Esophagus squamous epithelium (tissue), 5 donors: Measurements from ENCODE around the gene CAMTA1. TPM values are rescaled to one million over a fixed set of nuclear protein-coding genes. Genes with fewer than 3 reads are reported as not detected.

Experiments used
- DNase-seq: peaks from one replicate; lab custom pipeline; 2025; lab: John Stamatoyannopoulos, UW
- H3K27ac ChIP-seq, 4 donors: fragments of 200-600 bp; sonication (generic); one replicate each; pipeline ENCODE4 v1.5.1; 2016 to 2019; ENCODE audit warnings: mild to moderate bottlenecking in 1 of 4
- H3K27me3 ChIP-seq, 4 donors: fragments of 200-600 bp; sonication (generic); 1 replicate in 3 of 4; 2 replicates in 1 of 4; pipeline versions ENCODE4 v1.5.1 to v1.6.0; 2017 to 2021; ENCODE audit warnings: antibody characterized with exemption in 1 of 4
- H3K36me3 ChIP-seq, 3 donors: fragments of 200-600 bp; sonication (generic); one replicate each; pipeline ENCODE4 v1.5.1; 2016 to 2019
- H3K4me1 ChIP-seq, 3 donors: fragments of 200-600 bp; sonication (generic); one replicate each; pipeline ENCODE4 v1.5.1; 2017 to 2019
- H3K4me3 ChIP-seq, 4 donors: fragments of 200-600 bp; sonication (generic); 1 replicate in 3 of 4; 2 replicates in 1 of 4; pipeline ENCODE4 v1.5.1; 2016 to 2019; ENCODE audit warnings: mild to moderate bottlenecking in 2 of 4, moderate library complexity in 1 of 4
- H3K9me3 ChIP-seq, 3 donors: fragments of 200-600 bp; sonication (generic); one replicate each; pipeline ENCODE4 v1.5.1; 2016 to 2019
- CTCF ChIP-seq, 6 experiments: fragments of 450-650 bp in 4 of 6; fragments of 200-600 bp in 2 of 6; sonication (generic) in 2 of 6; IDR thresholded peaks; one replicate each; pipeline ENCODE4 v1.5.1; 2016 to 2019; ENCODE audit warnings: antibody characterized with exemption in 6 of 6, mild to moderate bottlenecking in 4 of 6, moderate library complexity in 4 of 6
- POLR2A ChIP-seq, 4 donors: fragments of 450-650 bp; IDR thresholded peaks; one replicate each; pipeline ENCODE4 v1.6.1; 2017; ENCODE audit warnings: antibody characterized with exemption in 4 of 4, mild to moderate bottlenecking in 4 of 4, moderate library complexity in 3 of 4
- WGBS, 2 donors: methylation state at CpG; one replicate each; pipeline ENCODE4 v1.1.5; 2018; 5-methylcytosine and 5-hydroxymethylcytosine counted together
- intact Hi-C: fragments of 100-400 bp; cut with DNase I; formaldehyde crosslinking; loops from one replicate; pipeline ENCODE4 v1.15.0; 2022
- total RNA-seq, 4 donors: library from RNA; depleted of rRNA; stranded (reverse); fragments of >200 nt; gene quantifications; one replicate each; pipeline ENCODE4 v1.1.0, GENCODE V29; 2016
- donor health status: DM: yes; HTN: yes; CAD: no.

The CAMTA1 gene
- total RNA-seq, 4 donors from 2014 or later, result 31.3 to 77.4 (median 45.9) TPM

DNA sequence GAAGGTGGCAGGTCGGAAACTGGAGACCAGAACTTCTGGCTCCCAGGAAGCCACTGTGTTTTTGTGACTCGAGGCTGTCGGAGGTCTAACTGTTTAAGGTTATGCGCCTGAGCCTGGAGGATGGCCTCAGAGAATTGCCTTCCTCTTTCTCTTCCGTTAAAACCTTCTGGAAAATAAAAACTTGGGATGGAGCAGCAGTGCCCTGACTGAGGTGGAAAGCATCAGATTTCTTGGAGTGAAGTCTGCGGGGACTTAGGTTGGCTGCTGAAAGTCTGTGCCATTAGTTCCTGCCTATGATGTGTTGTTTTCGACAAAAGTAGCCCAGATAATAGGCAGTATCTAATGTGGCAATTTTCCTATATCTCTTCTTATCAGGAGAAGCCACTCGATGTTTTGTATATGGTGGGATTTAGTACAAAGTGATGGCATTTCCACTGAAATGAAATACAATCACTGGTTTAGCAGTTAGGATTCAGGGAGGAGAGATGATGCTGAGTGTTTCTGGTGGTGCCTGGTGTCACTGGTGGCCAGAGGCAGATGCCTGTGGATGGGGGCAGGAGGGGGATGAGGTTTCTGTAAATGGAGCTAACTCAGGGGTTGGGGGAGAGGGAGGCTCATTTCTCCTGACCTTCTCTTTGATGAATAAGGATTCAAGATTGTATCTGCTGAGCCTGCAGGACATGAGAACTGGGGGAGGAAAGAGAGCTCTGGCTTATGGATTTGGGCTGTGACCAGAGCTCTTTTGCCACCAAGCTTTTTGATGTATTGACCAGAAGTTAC, 150.8 kb downstream of the CAMTA1 start:
- H3K36me3 ChIP-seq, result no peaks in the 10 kb centered on the region
- H3K4me1 ChIP-seq, result peaks cover 0 to 17% (median 0%) of the 10 kb centered on the region in 3 donors
- H3K27ac ChIP-seq, result no peak overlapping the region
- H3K4me3 ChIP-seq, result peak overlapping the region in 1 of 4 donors; percentile 21
- WGBS, 2 donors, result 39% methylated on average over 6 to 7 of the region's 8 CpGs
- no peaks in the 10 kb centered on the region for H3K9me3 ChIP-seq
- intact Hi-C loops, result no loop called here
- TF ChIP-seq CTCF (IDR thresholded peaks at IDR 0.05) (no peak), POLR2A (IDR thresholded peaks at IDR 0.05) (no peak)
- peaks cover 0 to 58% (median 0%) of the 10 kb centered on the region in 4 donors for H3K27me3 ChIP-seq
- DNase-seq, result no peak

- TF ChIP-seq CTCF (IDR thresholded peaks at IDR 0.05) (no peak), POLR2A (IDR thresholded peaks at IDR 0.05) (no peak)
- no peak for DNase-seq
- intact Hi-C loops, result no loop called here
- no peaks in the 10 kb centered on the region for H3K36me3 ChIP-seq
- H3K27me3 ChIP-seq, result peaks cover 0 to 57% (median 0%) of the 10 kb centered on the region in 4 donors
- H3K4me1 ChIP-seq, result peaks cover 0 to 17% (median 0%) of the 10 kb centered on the region in 3 donors
- H3K4me3 ChIP-seq, result no peak overlapping the region
- no peak overlapping the region for H3K27ac ChIP-seq
- H3K9me3 ChIP-seq, result no peaks in the 10 kb centered on the region
- WGBS, 2 donors, result 81 to 86% methylated on average over 3 of the region's 3 CpGs
Measured at GRCh38 chr1:6937048-6937447, 151.8 kb downstream of the CAMTA1 start.

GRCh38 chr1:6939363-6939762, 154.1 kb downstream of the CAMTA1 start:
- WGBS, 2 donors, result 61 to 73% methylated on average over 2 to 5 of the region's 5 CpGs
- H3K27me3 ChIP-seq, result peaks cover 0 to 42% (median 0%) of the 10 kb centered on the region in 4 donors
- no peak overlapping the region for H3K4me3 ChIP-seq
- intact Hi-C loops, result no loop called here
- no peaks in the 10 kb centered on the region for H3K9me3 ChIP-seq
- no peak for TF ChIP-seq CTCF (IDR thresholded peaks at IDR 0.05)
- no peak for TF ChIP-seq POLR2A (IDR thresholded peaks at IDR 0.05)
- no peak for DNase-seq
- H3K27ac ChIP-seq, result no peak overlapping the region
- H3K36me3 ChIP-seq, result no peaks in the 10 kb centered on the region
- peaks cover 0 to 17% (median 0%) of the 10 kb centered on the region in 3 donors for H3K4me1 ChIP-seq

GRCh38 chr1:6941786-6942185, 156.5 kb downstream of the CAMTA1 start:
- Histone ChIP-seq H3K36me3 (no peaks in the 10 kb centered on the region), H3K4me1 (no peaks in the 10 kb centered on the region), H3K27ac (no peak overlapping the region), H3K9me3 (no peaks in the 10 kb centered on the region), H3K4me3 (no peak overlapping the region), H3K27me3 (peaks cover 0 to 18% (median 0%) of the 10 kb centered on the region in 4 donors)
- no peak for DNase-seq
- WGBS, 2 donors, result 85 to 92% methylated on average over 5 of the region's 5 CpGs
- no peak for TF ChIP-seq CTCF (IDR thresholded peaks at IDR 0.05)
- TF ChIP-seq POLR2A (IDR thresholded peaks at IDR 0.05), result no peak
- intact Hi-C loops, result no loop called here

- TF ChIP-seq CTCF (IDR thresholded peaks at IDR 0.05) (no peak), POLR2A (IDR thresholded peaks at IDR 0.05) (no peak)
- WGBS, 2 donors, result 81 to 83% methylated on average over 7 to 8 of the region's 9 CpGs
Measured at GRCh38 chr1:6942990-6943389, 157.7 kb downstream of the CAMTA1 start.

More at GRCh38 chr1:6942990-6943389, 157.7 kb downstream of the CAMTA1 start:
- Histone ChIP-seq H3K36me3 (no peaks in the 10 kb centered on the region), H3K9me3 (no peaks in the 10 kb centered on the region), H3K27me3 (peaks cover 0 to 13% (median 0%) of the 10 kb centered on the region in 4 donors), H3K27ac (no peak overlapping the region), H3K4me3 (no peak overlapping the region), H3K4me1 (no peaks in the 10 kb centered on the region)
- no peak for DNase-seq
- intact Hi-C loops, result no loop called here
